Prostate gland (tissue), 2 donors: ENCODE data around the gene RAB3IP. TPM values are rescaled to one million over a fixed set of nuclear protein-coding genes. Genes with fewer than 3 reads are reported as not detected.

Experiments used
- DNase-seq: peaks from one replicate; pipeline ENCODE4 v3.0.0-alpha.2; 2019; ENCODE audit warnings: low spot score
- H3K27ac ChIP-seq, 2 donors: fragments of 200-600 bp; sonication (generic); 2 replicates each; pipeline ENCODE4 v1.5.1; 2017 to 2019
- H3K27me3 ChIP-seq: fragments of 200-600 bp; sonication (generic); replicated peaks from 2 replicates; pipeline ENCODE4 v1.5.1; 2019; ENCODE audit not compliant: insufficient read depth
- H3K36me3 ChIP-seq, 2 donors: fragments of 200-600 bp; sonication (generic); 1 replicate in 1 of 2; 2 replicates in 1 of 2; pipeline versions ENCODE4 v1.5.1 to v1.8.1; 2017 to 2019
- H3K4me1 ChIP-seq: fragments of 200-600 bp; sonication (generic); replicated peaks from 2 replicates; pipeline ENCODE4 v1.5.1; 2019
- H3K4me3 ChIP-seq, 2 donors: fragments of 200-600 bp; sonication (generic); 2 replicates each; pipeline ENCODE4 v1.5.1; 2017 to 2019
- H3K9me3 ChIP-seq: fragments of 200-600 bp; sonication (generic); 2 replicates; pipeline ENCODE4 v1.5.1; 2017
- POLR2A ChIP-seq: fragments of 450-650 bp; IDR thresholded peaks from one replicate; pipeline ENCODE4 v1.6.1; 2016; ENCODE audit warnings: antibody characterized with exemption, mild to moderate bottlenecking
- POLR2AphosphoS5 ChIP-seq: sonication (generic); formaldehyde crosslinking; IDR thresholded peaks from one replicate; pipeline ENCODE4 v1.6.1; 2017; ENCODE audit warnings: antibody characterized with exemption
- WGBS: methylation state at CpG from one replicate; pipeline ENCODE4 v1.1.5; 2018; 5-methylcytosine and 5-hydroxymethylcytosine counted together
- intact Hi-C: fragments of 100-400 bp; cut with DNase I; formaldehyde crosslinking; loops from one replicate; pipeline ENCODE4 v1.14.2; 2022
- total RNA-seq, 2 donors: library from RNA; depleted of rRNA; stranded (reverse); fragments of >200 nt; gene quantifications; one replicate each; pipeline ENCODE4 v1.1.0, GENCODE V29; 2016
- TF ChIP-seq, protein P1 (sequence below), 4 experiments: fragments of 200-600 bp in 2 of 4; fragments of 450-650 bp in 2 of 4; sonication (generic) in 2 of 4; IDR thresholded peaks; 1 replicate in 3 of 4; 2 replicates in 1 of 4; pipeline ENCODE4 v1.5.1; 2016 to 2019; ENCODE audit warnings: antibody characterized with exemption in 4 of 4, mild to moderate bottlenecking in 2 of 4, moderate library complexity in 2 of 4

The RAB3IP gene
- total RNA-seq, 2 donors from 2014 or later = 35.2 to 40.3 TPM

DNA sequence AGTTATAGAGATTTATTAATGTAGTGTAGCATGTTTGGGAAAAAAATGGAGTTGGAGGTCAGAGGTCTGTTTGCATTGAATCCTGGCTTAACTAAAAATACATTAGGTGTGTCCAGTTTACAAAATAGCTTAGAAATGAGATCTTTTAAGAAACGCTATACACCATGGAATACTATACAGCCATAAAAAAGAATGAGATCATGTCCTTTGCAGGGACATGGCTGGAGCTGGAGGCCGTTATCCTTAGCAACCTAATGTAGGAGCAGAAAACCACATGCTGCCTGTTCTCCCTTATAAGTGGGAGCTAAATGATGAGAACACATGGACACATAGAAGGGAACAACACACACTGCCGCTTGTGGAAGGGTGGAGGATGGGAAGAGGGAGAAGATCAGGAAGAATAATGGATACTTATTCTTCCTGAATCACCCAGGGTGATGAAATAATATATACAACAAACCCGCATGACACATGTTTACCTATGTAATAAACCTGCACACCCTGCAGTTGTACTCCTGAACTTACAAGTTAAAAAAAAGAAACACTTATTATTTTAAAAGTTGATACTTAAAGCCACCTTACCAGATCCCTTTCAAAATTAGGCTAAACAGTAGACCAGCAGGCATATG lies 72.3 kb downstream of the RAB3IP start:
- H3K36me3 ChIP-seq = no peaks in the 10 kb centered on the region
- no peak overlapping the region for H3K27ac ChIP-seq
- H3K4me3 ChIP-seq = no peak overlapping the region
- intact Hi-C loops = no loop called here
- TF ChIP-seq POLR2AphosphoS5 (no peak), POLR2A (no peak)
- no peaks in the 10 kb centered on the region for H3K27me3 ChIP-seq
- WGBS = 78% methylated on average over 4 of the region's 4 CpGs
- H3K9me3 ChIP-seq = no peaks in the 10 kb centered on the region
- no peaks in the 10 kb centered on the region for H3K4me1 ChIP-seq
- no peak for DNase-seq

DNA sequence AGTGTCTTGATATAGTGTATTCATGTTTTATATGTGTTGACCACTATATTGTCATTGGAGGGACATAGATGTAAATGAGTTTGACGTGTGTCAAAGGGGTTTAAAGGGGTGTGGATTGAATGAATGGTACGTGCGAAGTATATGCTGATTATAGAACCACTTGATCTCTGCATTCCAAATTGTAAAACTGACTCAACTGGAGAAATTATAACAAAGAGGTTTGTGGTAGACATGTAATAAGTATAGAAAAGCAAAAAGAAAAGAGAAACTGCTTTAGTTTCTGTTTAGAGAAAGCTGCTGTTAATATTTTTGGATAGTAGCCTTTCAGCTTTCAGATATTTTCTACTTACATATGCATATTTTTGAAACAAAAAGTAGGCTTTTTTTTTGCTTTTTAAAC lies 77.4 kb downstream of the RAB3IP start:
- Histone ChIP-seq H3K27me3 (no peaks in the 10 kb centered on the region), H3K9me3 (no peaks in the 10 kb centered on the region), H3K36me3 (no peaks in the 10 kb centered on the region), H3K4me3 (no peak overlapping the region), H3K4me1 (no peaks in the 10 kb centered on the region), H3K27ac (no peak overlapping the region)
- no peak for TF ChIP-seq POLR2AphosphoS5
- TF ChIP-seq, protein P1, sequence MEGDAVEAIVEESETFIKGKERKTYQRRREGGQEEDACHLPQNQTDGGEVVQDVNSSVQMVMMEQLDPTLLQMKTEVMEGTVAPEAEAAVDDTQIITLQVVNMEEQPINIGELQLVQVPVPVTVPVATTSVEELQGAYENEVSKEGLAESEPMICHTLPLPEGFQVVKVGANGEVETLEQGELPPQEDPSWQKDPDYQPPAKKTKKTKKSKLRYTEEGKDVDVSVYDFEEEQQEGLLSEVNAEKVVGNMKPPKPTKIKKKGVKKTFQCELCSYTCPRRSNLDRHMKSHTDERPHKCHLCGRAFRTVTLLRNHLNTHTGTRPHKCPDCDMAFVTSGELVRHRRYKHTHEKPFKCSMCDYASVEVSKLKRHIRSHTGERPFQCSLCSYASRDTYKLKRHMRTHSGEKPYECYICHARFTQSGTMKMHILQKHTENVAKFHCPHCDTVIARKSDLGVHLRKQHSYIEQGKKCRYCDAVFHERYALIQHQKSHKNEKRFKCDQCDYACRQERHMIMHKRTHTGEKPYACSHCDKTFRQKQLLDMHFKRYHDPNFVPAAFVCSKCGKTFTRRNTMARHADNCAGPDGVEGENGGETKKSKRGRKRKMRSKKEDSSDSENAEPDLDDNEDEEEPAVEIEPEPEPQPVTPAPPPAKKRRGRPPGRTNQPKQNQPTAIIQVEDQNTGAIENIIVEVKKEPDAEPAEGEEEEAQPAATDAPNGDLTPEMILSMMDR (IDR thresholded peaks at IDR 0.05) = no peak
- TF ChIP-seq POLR2A = no peak
- no peak for DNase-seq
- WGBS = 95% methylated on average over 3 of the region's 3 CpGs
- intact Hi-C loops = no loop called here

DNA sequence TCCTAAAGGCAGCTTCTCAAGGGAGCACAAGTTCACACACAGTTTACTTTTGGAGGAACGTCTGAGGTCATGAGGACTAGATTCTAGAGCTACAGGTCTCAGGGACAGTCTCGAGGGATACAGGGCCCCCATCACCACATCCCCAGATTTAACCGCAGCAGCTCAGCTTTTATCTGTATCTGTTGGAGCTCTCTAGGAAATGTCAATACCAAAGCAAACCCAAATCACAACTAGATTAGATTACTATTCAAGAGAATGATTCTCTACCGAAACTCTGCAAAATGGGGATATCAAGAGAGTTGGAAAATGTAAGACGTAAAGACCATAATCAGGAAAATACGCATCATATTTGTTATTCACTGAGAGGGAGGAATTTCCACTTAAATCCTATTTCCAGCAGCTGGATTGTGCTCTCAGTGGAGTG lies 82.4 kb downstream of the RAB3IP start:
- Histone ChIP-seq H3K4me1 (no peaks in the 10 kb centered on the region), H3K36me3 (no peaks in the 10 kb centered on the region), H3K27ac (no peak overlapping the region), H3K27me3 (no peaks in the 10 kb centered on the region), H3K9me3 (no peaks in the 10 kb centered on the region), H3K4me3 (no peak overlapping the region)
- 85% methylated on average over 6 of the region's 6 CpGs for WGBS
- TF ChIP-seq POLR2AphosphoS5 (no peak), POLR2A (no peak)
- TF ChIP-seq, protein P1 (IDR thresholded peaks at IDR 0.05) = no peak
- intact Hi-C loops = no loop called here
- DNase-seq = no peak

- H3K9me3 ChIP-seq = no peaks in the 10 kb centered on the region
- intact Hi-C loops = no loop called here
- no peaks in the 10 kb centered on the region for H3K4me1 ChIP-seq
- H3K27me3 ChIP-seq = no peaks in the 10 kb centered on the region
- no peak overlapping the region for H3K4me3 ChIP-seq
- H3K27ac ChIP-seq = no peak overlapping the region
- WGBS = 38% methylated on average over 8 of the region's 8 CpGs
- TF ChIP-seq POLR2A (no peak), POLR2AphosphoS5 (no peak)
- TF ChIP-seq, protein P1 (IDR thresholded peaks at IDR 0.05) = no peak
- no peaks in the 10 kb centered on the region for H3K36me3 ChIP-seq
- no peak for DNase-seq
Measured at GRCh38 chr12:69821456-69822159, 82.9 kb downstream of the RAB3IP start.

DNA sequence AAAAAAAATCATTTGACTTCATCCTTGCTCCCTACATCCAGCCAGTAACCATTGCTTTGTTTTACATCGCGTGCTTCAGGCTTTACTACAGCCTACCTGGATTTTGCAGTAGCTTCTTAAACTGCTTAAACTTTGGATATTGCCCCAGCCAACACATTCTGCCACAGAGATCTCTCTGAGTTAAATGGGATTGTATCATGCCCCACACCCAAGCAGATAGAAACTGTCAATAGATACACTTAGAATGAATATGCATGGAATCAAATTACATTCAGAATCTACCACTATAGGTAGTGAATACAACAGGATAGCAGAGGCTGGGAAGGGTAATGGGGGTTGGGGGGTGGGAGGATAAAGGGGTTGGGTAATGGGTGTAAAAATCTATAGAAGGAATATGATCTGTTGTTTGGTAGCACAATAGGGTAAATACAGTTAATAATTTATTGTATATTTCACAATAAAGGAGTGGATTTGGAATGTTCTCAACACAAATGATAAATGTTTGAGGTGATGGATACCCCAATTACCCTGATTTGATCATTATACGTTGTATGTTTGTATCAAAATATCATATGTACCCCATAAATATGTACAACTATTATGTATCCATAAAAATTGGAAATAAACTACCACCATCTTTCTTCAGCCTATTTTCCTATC lies 83.7 kb downstream of the RAB3IP start:
- DNase-seq = no peak
- no peak overlapping the region for H3K4me3 ChIP-seq
- 92% methylated on average over 3 of the region's 3 CpGs for WGBS
- H3K27me3 ChIP-seq = no peaks in the 10 kb centered on the region
- H3K9me3 ChIP-seq = no peaks in the 10 kb centered on the region
- H3K27ac ChIP-seq = no peak overlapping the region
- H3K36me3 ChIP-seq = no peaks in the 10 kb centered on the region
- no peaks in the 10 kb centered on the region for H3K4me1 ChIP-seq
- TF ChIP-seq POLR2A (no peak), POLR2AphosphoS5 (no peak)
- TF ChIP-seq, protein P1 (IDR thresholded peaks at IDR 0.05) = no peak
- intact Hi-C loops = no loop called here
